Mesenchymal stem cell (in vitro differentiated cells and primary cell): ENCODE measurements around the gene KIF13A.
A peak's percentile ranks its signal among the peaks of the same experiment; 100 is the strongest.

Source experiments
- DNase-seq: peaks from one replicate; pipeline ENCODE4 v3.0.0-alpha.2; 2013
- H2AFZ ChIP-seq: one replicate; pipeline ENCODE4 v1.6.1; 2013; ENCODE audit warnings: low read depth, mild to moderate bottlenecking, control low read depth, inconsistent platforms, low read length, moderate library complexity
- H2AK5ac ChIP-seq: 2 replicates; pipeline ENCODE4 v1.6.1; 2013; ENCODE audit warnings: low read length, moderate library complexity, mild to moderate bottlenecking, inconsistent platforms; ENCODE audit not compliant: severe bottlenecking
- H2BK120ac ChIP-seq: one replicate; pipeline ENCODE4 v1.6.1; 2013; ENCODE audit warnings: low read depth, mild to moderate bottlenecking, inconsistent platforms, low read length, moderate library complexity
- H2BK12ac ChIP-seq, 2 experiments: one replicate each; pipeline ENCODE4 v1.6.1; 2013; ENCODE audit warnings: inconsistent platforms in 2 of 2, low read length in 2 of 2, mild to moderate bottlenecking in 2 of 2, moderate library complexity in 2 of 2, control low read depth in 1 of 2
- H2BK15ac ChIP-seq: one replicate; pipeline ENCODE4 v1.6.1; 2013; ENCODE audit warnings: mild to moderate bottlenecking, low read depth, inconsistent platforms; ENCODE audit not compliant: poor library complexity, severe bottlenecking
- H2BK5ac ChIP-seq: 2 replicates; pipeline ENCODE4 v1.6.1; 2013; ENCODE audit warnings: low read depth, mild to moderate bottlenecking, low read length, control low read depth, inconsistent platforms; ENCODE audit not compliant: poor library complexity, severe bottlenecking
- H3K14ac ChIP-seq, 2 experiments: one replicate each; pipeline ENCODE4 v1.6.1; 2013; ENCODE audit warnings: inconsistent platforms in 2 of 2, low read length in 2 of 2, control low read depth in 1 of 2, mild to moderate bottlenecking in 1 of 2, moderate library complexity in 1 of 2
- H3K18ac ChIP-seq, 2 experiments: one replicate each; pipeline ENCODE4 v1.6.1; 2013; ENCODE audit warnings: inconsistent platforms in 2 of 2, low read length in 2 of 2, control low read depth in 1 of 2, low read depth in 1 of 2, mild to moderate bottlenecking in 1 of 2
- H3K23ac ChIP-seq, 2 experiments: one replicate each; pipeline ENCODE4 v1.6.1; 2013; ENCODE audit warnings: inconsistent platforms in 2 of 2, low read length in 2 of 2, mild to moderate bottlenecking in 2 of 2, moderate library complexity in 2 of 2, control low read depth in 1 of 2
- H3K27ac ChIP-seq: 2 replicates; pipeline ENCODE4 v1.5.1; 2013; ENCODE audit warnings: mild to moderate bottlenecking, moderate library complexity, low read length, control low read depth, inconsistent platforms; ENCODE audit not compliant: poor library complexity, severe bottlenecking
- H3K27me3 ChIP-seq, 2 experiments: 2 replicates each; pipeline versions ENCODE4 v1.6.1 to v1.7.0; 2013; ENCODE audit warnings: low read length in 2 of 2, mild to moderate bottlenecking in 2 of 2, moderate library complexity in 2 of 2, control low read depth in 1 of 2, inconsistent platforms in 1 of 2; ENCODE audit not compliant: control insufficient read depth in 1 of 2, insufficient read depth in 1 of 2
- H3K36me3 ChIP-seq, 2 experiments: 2 replicates each; pipeline versions ENCODE4 v1.6.1 to v1.7.0; 2013; ENCODE audit warnings: low read length in 2 of 2, control low read depth in 1 of 2, inconsistent platforms in 1 of 2, low read depth in 1 of 2, mild to moderate bottlenecking in 1 of 2; ENCODE audit not compliant: insufficient read depth in 2 of 2, control insufficient read depth in 1 of 2
- H3K4ac ChIP-seq, 2 experiments: one replicate each; pipeline ENCODE4 v1.6.1; 2013; ENCODE audit warnings: inconsistent platforms in 2 of 2, low read length in 2 of 2, mild to moderate bottlenecking in 2 of 2, moderate library complexity in 2 of 2, control low read depth in 1 of 2, low read depth in 1 of 2
- H3K4me1 ChIP-seq: 2 replicates; pipeline ENCODE4 v1.6.1; 2013; ENCODE audit warnings: low read depth, low read length, control low read depth; ENCODE audit not compliant: control insufficient read depth, insufficient read depth
- H3K4me2 ChIP-seq: 2 replicates; pipeline ENCODE4 v1.6.1; 2013; ENCODE audit warnings: low read length, mild to moderate bottlenecking, inconsistent platforms; ENCODE audit not compliant: poor library complexity, severe bottlenecking
- H3K4me3 ChIP-seq, 2 experiments: 2 replicates each; pipeline versions ENCODE4 v1.5.1 to v1.7.0; 2013; ENCODE audit warnings: low read length in 2 of 2, mild to moderate bottlenecking in 2 of 2, control low read depth in 1 of 2, low read depth in 1 of 2; ENCODE audit not compliant: insufficient read depth in 1 of 2
- H3K79me1 ChIP-seq: replicated peaks from 2 replicates; pipeline ENCODE4 v1.6.1; 2013; ENCODE audit warnings: mild to moderate bottlenecking, control low read depth, low read length, inconsistent platforms; ENCODE audit not compliant: poor library complexity, severe bottlenecking
- H3K9ac ChIP-seq: 2 replicates; pipeline ENCODE4 v1.7.0; 2013; ENCODE audit warnings: mild to moderate bottlenecking, low read length, moderate library complexity
- H3K9me3 ChIP-seq: 2 replicates; pipeline ENCODE4 v1.7.0; 2013; ENCODE audit warnings: mild to moderate bottlenecking, low read length; ENCODE audit not compliant: control insufficient read depth
- H4K8ac ChIP-seq: one replicate; pipeline ENCODE4 v1.6.1; 2013; ENCODE audit warnings: inconsistent platforms, mild to moderate bottlenecking, low read length, moderate library complexity
- H4K91ac ChIP-seq: one replicate; pipeline ENCODE4 v1.6.1; 2013; ENCODE audit warnings: mild to moderate bottlenecking, low read length, inconsistent platforms
- WGBS: methylation state at CpG from one replicate; pipeline ENCODE4 v1.1.7; 2013; ENCODE audit warnings: mixed read lengths; 5-methylcytosine and 5-hydroxymethylcytosine counted together

Gene KIF13A

DNA sequence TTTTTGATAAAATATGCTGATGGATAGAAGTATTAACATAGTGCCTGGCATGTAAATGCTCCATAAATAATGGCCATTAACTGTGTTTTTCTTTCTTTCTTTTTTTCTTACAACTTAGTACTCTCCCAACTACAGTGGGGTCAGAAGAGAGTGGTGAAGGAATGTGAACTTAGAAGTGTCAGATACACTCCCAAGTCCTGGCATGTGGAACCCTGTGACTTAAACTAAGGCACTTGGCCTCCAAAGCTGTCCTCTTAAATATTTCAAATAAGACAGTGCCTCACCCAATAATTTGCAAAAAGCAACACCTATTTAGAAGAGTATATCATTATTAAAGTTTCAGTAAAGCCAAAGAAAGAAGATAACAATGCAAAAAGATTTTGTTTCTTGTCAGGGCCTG is 151.7 kb downstream of the KIF13A start:
- H3K23ac ChIP-seq = no peak overlapping the region
- H2BK5ac ChIP-seq = no peak overlapping the region
- no peak overlapping the region for H4K8ac ChIP-seq
- H2AK5ac ChIP-seq = no peak overlapping the region
- no peak overlapping the region for H2BK15ac ChIP-seq
- no peak overlapping the region for H3K9ac ChIP-seq
- H3K27ac ChIP-seq = no peak overlapping the region
- no peak overlapping the region for H3K4me3 ChIP-seq
- H3K36me3 ChIP-seq = peaks cover 5 to 54% of the 10 kb centered on the region in 2 experiments
- H2BK120ac ChIP-seq = no peak overlapping the region
- no peak overlapping the region for H3K18ac ChIP-seq
- H3K4me2 ChIP-seq = no peak overlapping the region
- H3K27me3 ChIP-seq = no peaks in the 10 kb centered on the region
- no peak overlapping the region for H3K4ac ChIP-seq
- no peaks in the 10 kb centered on the region for H3K79me1 ChIP-seq
- H3K4me1 ChIP-seq = no peaks in the 10 kb centered on the region
- H2BK12ac ChIP-seq = no peak overlapping the region
- no peak overlapping the region for H3K14ac ChIP-seq
- H2AFZ ChIP-seq = no peak overlapping the region
- no peak for DNase-seq
- H3K9me3 ChIP-seq = no peaks in the 10 kb centered on the region
- no peak overlapping the region for H4K91ac ChIP-seq

DNA sequence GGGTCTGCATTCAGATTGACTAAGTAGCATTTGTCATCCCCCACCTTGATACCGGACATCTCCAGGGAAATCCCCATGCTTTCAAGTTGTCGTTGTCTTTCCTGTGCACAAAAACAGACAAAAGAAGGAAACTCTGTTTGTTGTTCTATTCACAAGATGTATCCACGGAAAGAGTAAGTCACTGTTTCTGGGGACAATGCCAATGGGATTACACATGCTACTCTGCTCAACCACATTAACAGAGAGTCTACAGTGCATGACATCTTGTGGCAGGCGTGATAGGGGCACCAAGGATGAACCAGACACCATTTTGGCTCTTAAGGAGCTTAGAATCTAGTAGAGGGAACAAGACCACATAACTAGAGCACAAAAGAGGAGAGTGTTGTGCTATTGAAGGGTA is 156.3 kb downstream of the KIF13A start:
- DNase-seq = peak; percentile 69
- H3K9ac ChIP-seq = peak overlapping the region; percentile 62
- no peak overlapping the region for H3K4me2 ChIP-seq
- H3K4me3 ChIP-seq = no peak overlapping the region
- no peak overlapping the region for H2AK5ac ChIP-seq
- no peak overlapping the region for H3K27ac ChIP-seq
- no peak overlapping the region for H2BK120ac ChIP-seq
- no peak overlapping the region for H2BK12ac ChIP-seq
- WGBS = 73% methylated on average over 4 of the region's 4 CpGs
- H3K36me3 ChIP-seq = peaks cover 5 to 69% of the 10 kb centered on the region in 2 experiments
- no peak overlapping the region for H4K91ac ChIP-seq
- no peak overlapping the region for H3K14ac ChIP-seq
- H3K27me3 ChIP-seq = no peaks in the 10 kb centered on the region
- H3K4ac ChIP-seq = no peak overlapping the region
- H3K4me1 ChIP-seq = no peaks in the 10 kb centered on the region
- H3K9me3 ChIP-seq = no peaks in the 10 kb centered on the region
- H2BK5ac ChIP-seq = no peak overlapping the region
- H2BK15ac ChIP-seq = no peak overlapping the region
- peaks cover 2% of the 10 kb centered on the region for H3K79me1 ChIP-seq
- no peak overlapping the region for H2AFZ ChIP-seq
- H4K8ac ChIP-seq = no peak overlapping the region
- H3K18ac ChIP-seq = no peak overlapping the region
- H3K23ac ChIP-seq = no peak overlapping the region

DNA sequence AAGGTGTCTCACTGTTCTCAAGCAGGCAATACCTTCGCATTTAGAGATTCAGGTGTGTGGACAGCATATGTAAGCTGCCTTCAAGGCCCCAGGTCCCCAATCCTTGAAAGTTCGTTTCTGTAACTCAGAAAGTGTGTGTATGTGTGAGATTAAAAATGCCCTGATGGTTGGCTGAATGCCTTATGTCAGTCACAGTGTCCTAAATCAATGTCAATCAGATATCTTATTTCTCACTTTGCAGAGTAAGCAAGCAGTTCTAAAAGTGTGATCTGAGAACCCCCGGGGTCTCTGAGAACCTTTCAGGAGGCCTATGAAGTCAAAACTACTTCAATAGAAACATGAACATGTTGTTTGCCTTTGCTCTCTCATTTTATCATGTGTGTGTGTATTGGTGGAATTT is 157.5 kb downstream of the KIF13A start:
- H3K27ac ChIP-seq = no peak overlapping the region
- no peak overlapping the region for H3K4ac ChIP-seq
- no peak overlapping the region for H2BK120ac ChIP-seq
- no peak overlapping the region for H3K23ac ChIP-seq
- no peak for DNase-seq
- H3K14ac ChIP-seq = no peak overlapping the region
- H3K4me2 ChIP-seq = no peak overlapping the region
- no peak overlapping the region for H3K18ac ChIP-seq
- 93% methylated on average over 3 of the region's 3 CpGs for WGBS
- H2BK12ac ChIP-seq = no peak overlapping the region
- H3K9ac ChIP-seq = no peak overlapping the region
- no peak overlapping the region for H2BK15ac ChIP-seq
- no peaks in the 10 kb centered on the region for H3K4me1 ChIP-seq
- no peaks in the 10 kb centered on the region for H3K9me3 ChIP-seq
- H3K36me3 ChIP-seq = peaks cover 12 to 73% of the 10 kb centered on the region in 2 experiments
- H2AK5ac ChIP-seq = no peak overlapping the region
- H2AFZ ChIP-seq = no peak overlapping the region
- H3K27me3 ChIP-seq = no peaks in the 10 kb centered on the region
- no peak overlapping the region for H2BK5ac ChIP-seq
- H4K8ac ChIP-seq = no peak overlapping the region
- H4K91ac ChIP-seq = no peak overlapping the region
- no peak overlapping the region for H3K4me3 ChIP-seq
- peaks cover 2% of the 10 kb centered on the region for H3K79me1 ChIP-seq

DNA sequence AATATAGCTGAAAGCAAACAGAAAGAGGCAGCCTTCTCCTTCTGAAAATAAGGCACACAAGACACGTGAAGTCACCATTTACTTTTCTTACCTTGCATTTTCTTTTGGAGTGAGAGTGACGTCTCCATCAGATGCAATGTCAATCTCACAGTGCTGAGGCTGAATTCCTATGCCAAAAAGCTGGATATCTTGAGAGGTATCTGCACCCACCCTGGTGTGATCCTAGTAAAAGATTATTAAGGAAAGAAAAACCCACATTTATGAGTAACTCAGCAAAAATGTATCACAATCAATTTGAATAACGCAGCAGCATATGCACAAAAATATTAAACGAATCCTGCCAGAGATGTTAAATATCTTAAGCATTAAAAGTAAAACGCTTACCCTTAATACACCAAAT is 159.3 kb downstream of the KIF13A start:
- no peak overlapping the region for H2BK15ac ChIP-seq
- no peak for DNase-seq
- H3K23ac ChIP-seq = no peak overlapping the region
- peaks cover 12 to 86% of the 10 kb centered on the region in 2 experiments for H3K36me3 ChIP-seq
- no peak overlapping the region for H4K8ac ChIP-seq
- H2AK5ac ChIP-seq = no peak overlapping the region
- H3K4me1 ChIP-seq = no peaks in the 10 kb centered on the region
- no peak overlapping the region for H2BK5ac ChIP-seq
- H3K27ac ChIP-seq = no peak overlapping the region
- H3K9me3 ChIP-seq = no peaks in the 10 kb centered on the region
- H2BK120ac ChIP-seq = no peak overlapping the region
- no peak overlapping the region for H2BK12ac ChIP-seq
- H3K14ac ChIP-seq = no peak overlapping the region
- H3K79me1 ChIP-seq = peaks cover 2% of the 10 kb centered on the region
- no peak overlapping the region for H2AFZ ChIP-seq
- H3K4me3 ChIP-seq = no peak overlapping the region
- no peak overlapping the region for H3K4me2 ChIP-seq
- no peak overlapping the region for H3K9ac ChIP-seq
- no peak overlapping the region for H3K4ac ChIP-seq
- no peaks in the 10 kb centered on the region for H3K27me3 ChIP-seq
- H4K91ac ChIP-seq = no peak overlapping the region
- no peak overlapping the region for H3K18ac ChIP-seq
- 94% methylated on average over 5 of the region's 5 CpGs for WGBS
